ENCODE results near the gene MANBA.

The MANBA gene

DNA sequence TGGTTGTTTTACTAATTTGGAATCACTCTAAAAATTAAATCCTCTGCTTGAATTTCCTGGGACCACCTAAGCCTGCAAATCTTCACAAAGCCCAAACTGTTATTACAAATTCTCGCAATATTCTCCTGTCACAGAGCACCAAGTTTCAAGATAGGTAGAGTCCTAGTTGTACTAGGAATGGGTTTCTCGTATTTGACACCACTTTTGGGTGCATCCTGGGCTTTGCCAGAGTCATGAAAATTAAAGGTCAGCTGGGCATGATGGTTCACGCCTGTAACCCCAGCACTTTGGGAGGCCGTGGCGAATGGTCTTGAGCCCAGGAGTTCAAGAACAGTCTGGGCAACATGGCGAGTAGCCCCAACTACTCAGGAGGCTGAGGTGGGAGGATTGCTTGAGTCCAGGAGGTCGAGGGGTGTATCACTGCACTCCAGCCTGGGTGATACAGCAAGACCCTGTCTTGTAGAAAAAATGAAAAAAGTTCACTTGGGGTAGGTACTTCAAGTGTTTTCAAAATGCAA, 30.6 kb upstream of the MANBA start:
- Histone ChIP-seq H3K27me3 (ENCODE audit: low read depth, low read length) (no peaks in the 10 kb centered on the region), H3K4me3 (ENCODE audit: low read length) (no peak overlapping the region), H3K27ac (ENCODE audit: low read length) (no peak overlapping the region), H4K20me1 (ENCODE audit: insufficient read depth, low read length) (peaks cover 13% of the 10 kb centered on the region), H3K9ac (ENCODE audit: low read length) (no peak overlapping the region), H3K4me1 (ENCODE audit: low read length) (no peaks in the 10 kb centered on the region), H3K36me3 (replicated peaks; ENCODE audit: low read depth, low read length) (peaks cover 39% of the 10 kb centered on the region), H3K4me2 (ENCODE audit: low read length) (no peak overlapping the region), H3K79me2 (ENCODE audit: low read length) (0 out of 2 replicates have a peak, but pooled peaks cover 5% of the 10 kb centered on the region), H3K9me3 (ENCODE audit: insufficient read depth, low read length) (no peaks in the 10 kb centered on the region), H2AFZ (ENCODE audit: low read depth, low read length) (no peak overlapping the region)
- TF ChIP-seq EZH2phosphoT487 (IDR thresholded peaks at IDR 0.05; ENCODE audit: low read depth) (no peak), CTCF (IDR thresholded peaks at IDR 0.05; ENCODE audit: low read depth, low read length) (no peak)

GRCh38 chr4:102789317-102789717, 28.5 kb upstream of the MANBA start:
- no peaks in the 10 kb centered on the region for H3K4me1 ChIP-seq (ENCODE audit: low read length)
- no peak overlapping the region for H2AFZ ChIP-seq (ENCODE audit: low read depth, low read length)
- H3K9ac ChIP-seq (ENCODE audit: low read length), result no peak overlapping the region
- H3K27me3 ChIP-seq (ENCODE audit: low read depth, low read length), result no peaks in the 10 kb centered on the region
- H4K20me1 ChIP-seq (ENCODE audit: insufficient read depth, low read length), result 0 out of 2 replicates have a peak, but pooled peaks cover 4% of the 10 kb centered on the region
- H3K79me2 ChIP-seq (ENCODE audit: low read length), result no peaks in the 10 kb centered on the region
- H3K4me2 ChIP-seq (ENCODE audit: low read length), result no peak overlapping the region
- TF ChIP-seq EZH2phosphoT487 (IDR thresholded peaks at IDR 0.05; ENCODE audit: low read depth) (no peak), CTCF (IDR thresholded peaks at IDR 0.05; ENCODE audit: low read depth, low read length) (no peak)
- H3K36me3 ChIP-seq (replicated peaks; ENCODE audit: low read depth, low read length), result peaks cover 22% of the 10 kb centered on the region
- H3K9me3 ChIP-seq (ENCODE audit: insufficient read depth, low read length), result no peaks in the 10 kb centered on the region
- H3K4me3 ChIP-seq (ENCODE audit: low read length), result no peak overlapping the region
- H3K27ac ChIP-seq (ENCODE audit: low read length), result no peak overlapping the region

- Histone ChIP-seq H2AFZ (ENCODE audit: low read depth, low read length) (no peak overlapping the region), H3K4me3 (ENCODE audit: low read length) (no peak overlapping the region), H3K9me3 (ENCODE audit: insufficient read depth, low read length) (no peaks in the 10 kb centered on the region), H3K27ac (ENCODE audit: low read length) (no peak overlapping the region), H3K4me1 (ENCODE audit: low read length) (no peaks in the 10 kb centered on the region), H3K9ac (ENCODE audit: low read length) (no peak overlapping the region), H3K36me3 (replicated peaks; ENCODE audit: low read depth, low read length) (peaks cover 16% of the 10 kb centered on the region), H3K4me2 (ENCODE audit: low read length) (no peak overlapping the region), H4K20me1 (ENCODE audit: insufficient read depth, low read length) (0 out of 2 replicates have a peak, but pooled peaks cover 3% of the 10 kb centered on the region), H3K79me2 (ENCODE audit: low read length) (no peaks in the 10 kb centered on the region), H3K27me3 (ENCODE audit: low read depth, low read length) (no peaks in the 10 kb centered on the region)
- TF ChIP-seq CTCF (IDR thresholded peaks at IDR 0.05; ENCODE audit: low read depth, low read length) (no peak), EZH2phosphoT487 (IDR thresholded peaks at IDR 0.05; ENCODE audit: low read depth) (no peak)
Measured at GRCh38 chr4:102787944-102788343, 27.2 kb upstream of the MANBA start.

- Histone ChIP-seq H3K4me2 (ENCODE audit: low read length) (no peak overlapping the region), H3K79me2 (ENCODE audit: low read length) (no peaks in the 10 kb centered on the region), H3K4me1 (ENCODE audit: low read length) (no peaks in the 10 kb centered on the region), H3K36me3 (replicated peaks; ENCODE audit: low read depth, low read length) (peaks cover 10% of the 10 kb centered on the region), H4K20me1 (ENCODE audit: insufficient read depth, low read length) (no peaks in the 10 kb centered on the region), H3K4me3 (ENCODE audit: low read length) (no peak overlapping the region), H3K27me3 (ENCODE audit: low read depth, low read length) (no peaks in the 10 kb centered on the region), H3K9ac (ENCODE audit: low read length) (no peak overlapping the region), H2AFZ (ENCODE audit: low read depth, low read length) (no peak overlapping the region), H3K27ac (ENCODE audit: low read length) (no peak overlapping the region), H3K9me3 (ENCODE audit: insufficient read depth, low read length) (no peaks in the 10 kb centered on the region)
- no peak for TF ChIP-seq CTCF (IDR thresholded peaks at IDR 0.05; ENCODE audit: low read depth, low read length)
Measured at GRCh38 chr4:102787096-102787881, 26.5 kb upstream of the MANBA start.

All from OCI-LY3 (cell line).